B cell (primary cell): ENCODE results near the gene RNLS. TPM values are rescaled to one million over a fixed set of nuclear protein-coding genes. Genes with fewer than 3 reads are reported as not detected.

ENCODE experiments used
- ATAC-seq: fragments of 200-7000 bp; cut with Tn5 transposase; one replicate; pipeline ENCODE4 v1.10.0; 2021; ENCODE audit warnings: low read depth, mild to moderate bottlenecking, moderate number of reproducible peaks, moderate library complexity
- CTCF ChIA-PET: fragments of 350-600 bp; sonication (Branson Sonifier 250); formaldehyde crosslinking; loops from one replicate; lab custom pipeline; 2021; ENCODE audit warnings: antibody characterized with exemption, inconsistent platforms; lab: Charles Lee
- POLR2A ChIA-PET: fragments of 350-600 bp; sonication (Branson Sonifier 250); formaldehyde crosslinking; loops from one replicate; lab custom pipeline; 2021; ENCODE audit warnings: antibody characterized with exemption; lab: Charles Lee
- DNase-seq: peaks from one replicate; pipeline ENCODE4 v3.0.0; 2013
- H2AFZ ChIP-seq: 2 replicates; pipeline ENCODE4 v1.6.1; 2012; ENCODE audit warnings: mild to moderate bottlenecking, low read depth, low read length; ENCODE audit not compliant: insufficient read depth, poor library complexity, severe bottlenecking
- H3K27ac ChIP-seq, 2 donors: 1 replicate in 1 of 2; 2 replicates in 1 of 2; pipeline ENCODE4 v1.5.1; 2012 to 2013; ENCODE audit warnings: low read length in 2 of 2, mild to moderate bottlenecking in 2 of 2, moderate library complexity in 1 of 2
- H3K27me3 ChIP-seq, 4 experiments: fragments of 200-600 bp in 1 of 4; sonication (generic) in 1 of 4; replicated peaks in 1 of 4; 1 replicate in 2 of 4; 2 replicates in 2 of 4; pipeline versions ENCODE4 v1.6.1 to v1.7.0; 2013 to 2016; ENCODE audit warnings: low read length in 3 of 4, mild to moderate bottlenecking in 2 of 4, mixed read lengths in 1 of 4, moderate library complexity in 1 of 4; ENCODE audit not compliant: insufficient read depth in 4 of 4, control insufficient read depth in 3 of 4; ENCODE audit errors: control extremely low read depth in 1 of 4
- H3K36me3 ChIP-seq, 2 experiments: replicated peaks in 1 of 2; 1 replicate in 1 of 2; 2 replicates in 1 of 2; pipeline versions ENCODE4 v1.6.1 to v1.7.1; 2013; ENCODE audit warnings: low read length in 1 of 2; ENCODE audit not compliant: insufficient read depth in 2 of 2, control insufficient read depth in 1 of 2; ENCODE audit errors: control extremely low read depth in 1 of 2, extremely low read depth in 1 of 2
- H3K4me1 ChIP-seq, 2 donors: fragments of 200-600 bp in 1 of 2; sonication (generic) in 1 of 2; 1 replicate in 1 of 2; 2 replicates in 1 of 2; pipeline versions ENCODE4 v1.5.1 to v1.6.1; 2013 to 2017; ENCODE audit warnings: low read length in 2 of 2; ENCODE audit not compliant: control insufficient read depth in 2 of 2, insufficient read depth in 2 of 2
- H3K4me2 ChIP-seq: replicated peaks from 2 replicates; pipeline ENCODE3; 2012; ENCODE audit warnings: mild to moderate bottlenecking, low read depth, low read length; ENCODE audit not compliant: poor library complexity, severe bottlenecking
- H3K4me3 ChIP-seq, 5 experiments: fragments of 200-600 bp in 1 of 5; sonication (generic) in 1 of 5; 1 replicate in 3 of 5; 2 replicates in 2 of 5; pipeline versions ENCODE4 v1.5.1 to v1.7.0; 2011 to 2016; ENCODE audit warnings: low read length in 4 of 5, mild to moderate bottlenecking in 4 of 5, low read depth in 2 of 5, control low read depth in 1 of 5, moderate library complexity in 1 of 5; ENCODE audit not compliant: insufficient read depth in 1 of 5; ENCODE audit errors: control extremely low read depth in 1 of 5, extremely low read depth in 1 of 5
- H3K79me2 ChIP-seq: fragments of 200-600 bp; sonication (generic); one replicate; pipeline ENCODE4 v1.6.0; 2016; ENCODE audit warnings: low read length; ENCODE audit not compliant: control insufficient read depth, insufficient read depth
- H3K9ac ChIP-seq: fragments of 200-600 bp; sonication (generic); 2 replicates; pipeline ENCODE4 v1.6.1; 2017; ENCODE audit warnings: mild to moderate bottlenecking, low read length, moderate library complexity
- H3K9me3 ChIP-seq, 3 donors: one replicate each; pipeline versions ENCODE4 v1.6.1 to v1.7.1; 2013; ENCODE audit warnings: low read length in 2 of 3; ENCODE audit not compliant: control insufficient read depth in 2 of 3, insufficient read depth in 1 of 3; ENCODE audit errors: control extremely low read depth in 1 of 3
- H4K20me1 ChIP-seq: 2 replicates; pipeline ENCODE4 v1.6.0; 2012; ENCODE audit warnings: mild to moderate bottlenecking, low read length; ENCODE audit not compliant: insufficient read depth, control insufficient read depth, poor library complexity, severe bottlenecking
- H3K27ac Mint-ChIP-seq: one replicate; pipeline ENCODE4 v1.8.0; 2021; ENCODE audit warnings: mixed read lengths
- H3K27me3 Mint-ChIP-seq: one replicate; pipeline ENCODE4 v1.8.0; 2021; ENCODE audit warnings: mixed read lengths
- H3K4me1 Mint-ChIP-seq: one replicate; pipeline ENCODE4 v1.8.0; 2021; ENCODE audit warnings: mixed read lengths
- H3K4me3 Mint-ChIP-seq: one replicate; pipeline ENCODE4 v1.8.0; 2021; ENCODE audit warnings: mixed read lengths
- H3K9me3 Mint-ChIP-seq: one replicate; pipeline ENCODE4 v1.8.0; 2022; ENCODE audit warnings: mixed read lengths; ENCODE audit not compliant: insufficient read depth
- EZH2 ChIP-seq: IDR thresholded peaks from 2 replicates; pipeline ENCODE4 v1.6.1; 2012; ENCODE audit warnings: borderline replicate concordance, low read depth, mild to moderate bottlenecking, moderate library complexity, low read length; ENCODE audit not compliant: insufficient read depth, poor library complexity, severe bottlenecking
- WGBS: methylation state at CpG from one replicate; pipeline ENCODE4 v1.1.5; 2013; ENCODE audit warnings: missing lambda C conversion rate; ENCODE audit not compliant: insufficient coverage; 5-methylcytosine and 5-hydroxymethylcytosine counted together
- intact Hi-C: fragments of 100-400 bp; cut with micrococcal nuclease; formaldehyde crosslinking; loops from one replicate; pipeline ENCODE4 v1.10.0; 2022
- polyA plus RNA-seq: library from polyadenylated mRNA; depleted of rRNA; stranded (reverse); fragments of >200 nt; gene quantifications from 2 replicates; pipeline ENCODE4 v1.2.3, GENCODE V29; 2012
- total RNA-seq, 2 donors: library from RNA; stranded (reverse); fragments of 120-200 nt in 1 of 2; gene quantifications; 1 replicate in 1 of 2; 2 replicates in 1 of 2; pipeline versions ENCODE4 v1.2.3 to v1.2.4, GENCODE V29; 2013 to 2022
- TF ChIP-seq, protein P1 (sequence below): fragments of 200-600 bp; IDR thresholded peaks from one replicate; pipeline ENCODE4 v1.8.0; 2022; ENCODE audit warnings: antibody characterized with exemption, mild to moderate bottlenecking

RNLS gene
- total and polyA plus RNA-seq, 2 donors (not counting 1 experiment from before 2014, with no cell fraction given), result 3.5 to 7.5 TPM

GRCh38 chr10:88507404-88507803 lies 75.7 kb downstream of the RNLS start:
- no peaks in the 10 kb centered on the region for H3K27me3 ChIP-seq
- H3K4me3 ChIP-seq, result no peak overlapping the region
- no CpG with 5 or more reads among the region's 1 CpG for WGBS
- Mint-ChIP-seq H3K27ac (no peak overlapping the region), H3K9me3 (no peaks in the 10 kb centered on the region), H3K4me1 (peaks cover 7% of the 10 kb centered on the region), H3K4me3 (no peak overlapping the region), H3K27me3 (no peaks in the 10 kb centered on the region)
- H3K36me3 ChIP-seq, result no peaks in the 10 kb centered on the region
- no peak for TF ChIP-seq EZH2
- TF ChIP-seq, protein P1, sequence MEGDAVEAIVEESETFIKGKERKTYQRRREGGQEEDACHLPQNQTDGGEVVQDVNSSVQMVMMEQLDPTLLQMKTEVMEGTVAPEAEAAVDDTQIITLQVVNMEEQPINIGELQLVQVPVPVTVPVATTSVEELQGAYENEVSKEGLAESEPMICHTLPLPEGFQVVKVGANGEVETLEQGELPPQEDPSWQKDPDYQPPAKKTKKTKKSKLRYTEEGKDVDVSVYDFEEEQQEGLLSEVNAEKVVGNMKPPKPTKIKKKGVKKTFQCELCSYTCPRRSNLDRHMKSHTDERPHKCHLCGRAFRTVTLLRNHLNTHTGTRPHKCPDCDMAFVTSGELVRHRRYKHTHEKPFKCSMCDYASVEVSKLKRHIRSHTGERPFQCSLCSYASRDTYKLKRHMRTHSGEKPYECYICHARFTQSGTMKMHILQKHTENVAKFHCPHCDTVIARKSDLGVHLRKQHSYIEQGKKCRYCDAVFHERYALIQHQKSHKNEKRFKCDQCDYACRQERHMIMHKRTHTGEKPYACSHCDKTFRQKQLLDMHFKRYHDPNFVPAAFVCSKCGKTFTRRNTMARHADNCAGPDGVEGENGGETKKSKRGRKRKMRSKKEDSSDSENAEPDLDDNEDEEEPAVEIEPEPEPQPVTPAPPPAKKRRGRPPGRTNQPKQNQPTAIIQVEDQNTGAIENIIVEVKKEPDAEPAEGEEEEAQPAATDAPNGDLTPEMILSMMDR, result no peak
- no peak overlapping the region for H3K4me2 ChIP-seq
- H3K27ac ChIP-seq, result no peak overlapping the region
- DNase-seq (no peak), ATAC-seq (no peak)
- ChIA-PET POLR2A (no interaction called here), CTCF (no interaction called here)
- H3K4me1 ChIP-seq, result no peaks in the 10 kb centered on the region
- H3K79me2 ChIP-seq, result no peaks in the 10 kb centered on the region
- no peak overlapping the region for H2AFZ ChIP-seq
- no peaks in the 10 kb centered on the region for H4K20me1 ChIP-seq
- peaks cover 0 to 3% (median 0%) of the 10 kb centered on the region in 3 donors for H3K9me3 ChIP-seq
- intact Hi-C loops, result no loop called here
- no peak overlapping the region for H3K9ac ChIP-seq

DNA sequence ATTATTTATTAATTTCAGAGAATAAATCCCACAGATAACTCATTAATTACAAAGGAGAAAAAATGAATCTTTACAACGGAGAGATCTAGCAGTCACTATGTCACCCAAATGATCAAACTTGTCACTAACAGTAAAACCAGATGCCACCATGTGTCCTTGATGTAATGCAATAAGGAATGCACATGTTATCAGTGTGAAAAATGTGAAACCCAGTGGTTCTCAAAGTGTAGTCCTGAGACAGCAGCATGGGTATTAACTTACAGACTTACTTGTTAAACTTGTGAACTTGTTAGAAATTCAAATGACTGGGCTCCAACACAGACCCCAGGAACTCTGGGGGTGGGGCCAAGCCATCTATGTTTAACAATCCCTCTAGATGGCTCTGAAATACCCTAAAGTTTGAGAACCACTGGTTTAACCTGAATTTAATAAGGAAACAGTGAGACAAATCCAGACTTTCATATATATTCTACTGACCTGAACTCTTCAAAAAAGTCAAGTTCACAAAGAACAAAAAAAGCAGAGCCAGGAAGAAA lies 77.4 kb downstream of the RNLS start:
- H3K4me3 Mint-ChIP-seq, result no peak overlapping the region
- no peaks in the 10 kb centered on the region for H3K4me1 ChIP-seq
- no peaks in the 10 kb centered on the region for H4K20me1 ChIP-seq
- no peaks in the 10 kb centered on the region for H3K27me3 Mint-ChIP-seq
- DNase-seq (no peak), ATAC-seq (no peak)
- no peaks in the 10 kb centered on the region for H3K36me3 ChIP-seq
- ChIA-PET POLR2A (no interaction called here), CTCF (no interaction called here)
- H3K27ac ChIP-seq, result no peak overlapping the region
- H3K9me3 Mint-ChIP-seq, result peaks cover 2% of the 10 kb centered on the region
- H3K4me1 Mint-ChIP-seq, result peaks cover 7% of the 10 kb centered on the region
- WGBS, result no CpG with 5 or more reads among the region's 1 CpG
- no peak overlapping the region for H3K4me3 ChIP-seq
- intact Hi-C loops, result no loop called here
- no peaks in the 10 kb centered on the region for H3K79me2 ChIP-seq
- H3K4me2 ChIP-seq, result no peak overlapping the region
- H3K9me3 ChIP-seq, result peaks cover 0 to 3% (median 0%) of the 10 kb centered on the region in 3 donors
- H2AFZ ChIP-seq, result no peak overlapping the region
- no peak for TF ChIP-seq EZH2
- TF ChIP-seq, protein P1, result no peak
- no peak overlapping the region for H3K27ac Mint-ChIP-seq
- H3K9ac ChIP-seq, result no peak overlapping the region
- no peaks in the 10 kb centered on the region for H3K27me3 ChIP-seq
